ENCODE measurements around the gene MAP3K2.

Gene MAP3K2

DNA sequence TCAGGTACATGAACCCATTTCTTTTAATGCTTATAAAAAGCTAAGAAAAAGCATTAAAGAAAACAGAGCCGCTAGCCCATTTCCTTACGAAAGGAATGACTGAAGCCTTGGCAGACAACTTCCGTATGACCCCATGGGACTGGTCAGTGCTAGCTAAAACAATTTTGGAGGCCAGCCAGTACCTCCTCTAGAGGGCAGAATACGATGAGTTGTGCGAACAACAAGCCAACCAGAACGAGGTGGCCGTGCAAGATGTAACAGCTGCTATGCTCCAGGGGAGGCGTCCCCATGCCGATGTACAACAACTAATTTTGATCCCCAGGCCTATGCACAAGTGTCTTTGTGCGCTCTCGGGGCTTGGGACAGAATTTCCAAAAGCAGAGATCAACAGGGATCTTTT, 16.7 kb downstream of the MAP3K2 start:
- Histone ChIP-seq H3K4me1 (ENCODE audit: insufficient read depth, low read length) (peaks cover under 1% of the 10 kb centered on the region), H3K9ac (ENCODE audit: low read length) (no peak overlapping the region), H3K27ac (ENCODE audit: low read depth, low read length) (no peak overlapping the region), H3K4me3 (ENCODE audit: low read depth in 1 of 2, low read length in 2 of 2) (no peak overlapping the region), H3K36me3 (ENCODE audit: insufficient read depth, low read length) (no peaks in the 10 kb centered on the region), H3K27me3 (ENCODE audit: control insufficient read depth in 1 of 2, insufficient read depth in 2 of 2, low read length in 2 of 2) (no peaks in the 10 kb centered on the region), H3K9me3 (ENCODE audit: low read length) (no peaks in the 10 kb centered on the region)

- no peaks in the 10 kb centered on the region for H3K9me3 ChIP-seq (ENCODE audit: low read length)
- no peak overlapping the region for H3K27ac ChIP-seq (ENCODE audit: low read depth, low read length)
- no peaks in the 10 kb centered on the region for H3K27me3 ChIP-seq (ENCODE audit: control insufficient read depth in 1 of 2, insufficient read depth in 2 of 2, low read length in 2 of 2)
- H3K36me3 ChIP-seq (ENCODE audit: insufficient read depth, low read length) = no peaks in the 10 kb centered on the region
- no peak overlapping the region for H3K4me3 ChIP-seq (ENCODE audit: low read depth in 1 of 2, low read length in 2 of 2)
- no peak overlapping the region for H3K9ac ChIP-seq (ENCODE audit: low read length)
- peaks cover 10% of the 10 kb centered on the region for H3K4me1 ChIP-seq (ENCODE audit: insufficient read depth, low read length)
These were observed 17.8 kb downstream of the MAP3K2 start for GRCh38 chr2:127370010-127370409.

- Histone ChIP-seq H3K4me1 (ENCODE audit: insufficient read depth, low read length) (peaks cover 10% of the 10 kb centered on the region), H3K27ac (ENCODE audit: low read depth, low read length) (no peak overlapping the region), H3K27me3 (ENCODE audit: control insufficient read depth in 1 of 2, insufficient read depth in 2 of 2, low read length in 2 of 2) (no peaks in the 10 kb centered on the region), H3K9me3 (ENCODE audit: low read length) (no peaks in the 10 kb centered on the region), H3K4me3 (ENCODE audit: low read depth in 1 of 2, low read length in 2 of 2) (no peak overlapping the region), H3K9ac (ENCODE audit: low read length) (no peak overlapping the region), H3K36me3 (ENCODE audit: insufficient read depth, low read length) (no peaks in the 10 kb centered on the region)
These were observed 22.5 kb downstream of the MAP3K2 start for GRCh38 chr2:127365211-127365643.

DNA sequence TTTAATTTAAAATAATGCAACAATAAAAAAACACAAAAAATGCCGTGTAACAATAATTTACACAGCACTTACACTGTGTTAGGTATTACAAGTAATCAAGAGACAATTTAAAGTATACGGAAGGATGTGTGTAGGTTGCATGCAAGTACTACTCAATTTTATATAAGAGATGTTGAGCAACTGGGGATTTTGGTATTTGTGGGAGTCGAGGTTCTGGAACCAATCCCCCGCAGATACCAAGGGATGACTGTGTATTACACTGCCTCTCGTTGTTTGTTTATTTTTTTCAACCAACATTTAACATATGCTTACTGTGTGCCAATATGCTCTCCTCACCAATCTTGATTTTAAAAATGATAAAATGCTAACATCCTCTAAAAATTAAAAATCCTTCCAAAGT, 24.8 kb downstream of the MAP3K2 start:
- H3K27ac ChIP-seq (ENCODE audit: low read depth, low read length) = no peak overlapping the region
- no peaks in the 10 kb centered on the region for H3K9me3 ChIP-seq (ENCODE audit: low read length)
- H3K9ac ChIP-seq (ENCODE audit: low read length) = no peak overlapping the region
- peaks cover 10% of the 10 kb centered on the region for H3K4me1 ChIP-seq (ENCODE audit: insufficient read depth, low read length)
- H3K4me3 ChIP-seq (ENCODE audit: low read depth in 1 of 2, low read length in 2 of 2) = no peak overlapping the region
- no peaks in the 10 kb centered on the region for H3K27me3 ChIP-seq (ENCODE audit: control insufficient read depth in 1 of 2, insufficient read depth in 2 of 2, low read length in 2 of 2)
- no peaks in the 10 kb centered on the region for H3K36me3 ChIP-seq (ENCODE audit: insufficient read depth, low read length)

- Histone ChIP-seq H3K4me3 (ENCODE audit: low read depth in 1 of 2, low read length in 2 of 2) (no peak overlapping the region), H3K36me3 (ENCODE audit: insufficient read depth, low read length) (no peaks in the 10 kb centered on the region), H3K9me3 (ENCODE audit: low read length) (no peaks in the 10 kb centered on the region), H3K27ac (ENCODE audit: low read depth, low read length) (no peak overlapping the region), H3K27me3 (ENCODE audit: control insufficient read depth in 1 of 2, insufficient read depth in 2 of 2, low read length in 2 of 2) (no peaks in the 10 kb centered on the region), H3K9ac (ENCODE audit: low read length) (no peak overlapping the region), H3K4me1 (ENCODE audit: insufficient read depth, low read length) (peaks cover 10% of the 10 kb centered on the region)
These were observed 25.6 kb downstream of the MAP3K2 start for GRCh38 chr2:127361929-127362885.

- H3K27ac ChIP-seq (ENCODE audit: low read depth, low read length) = no peak overlapping the region
- no peaks in the 10 kb centered on the region for H3K9me3 ChIP-seq (ENCODE audit: low read length)
- no peaks in the 10 kb centered on the region for H3K36me3 ChIP-seq (ENCODE audit: insufficient read depth, low read length)
- peaks cover 2% of the 10 kb centered on the region for H3K4me1 ChIP-seq (ENCODE audit: insufficient read depth, low read length)
- H3K9ac ChIP-seq (ENCODE audit: low read length) = no peak overlapping the region
- no peaks in the 10 kb centered on the region for H3K27me3 ChIP-seq (ENCODE audit: control insufficient read depth in 1 of 2, insufficient read depth in 2 of 2, low read length in 2 of 2)
- H3K4me3 ChIP-seq (ENCODE audit: low read depth in 1 of 2, low read length in 2 of 2) = no peak overlapping the region
These were observed 27.5 kb downstream of the MAP3K2 start for GRCh38 chr2:127360242-127360641.

GRCh38 chr2:127359520-127359919, 28.3 kb downstream of the MAP3K2 start:
- H3K9ac ChIP-seq (ENCODE audit: low read length) = no peak overlapping the region
- H3K4me3 ChIP-seq (ENCODE audit: low read depth in 1 of 2, low read length in 2 of 2) = no peak overlapping the region
- H3K27ac ChIP-seq (ENCODE audit: low read depth, low read length) = no peak overlapping the region
- no peaks in the 10 kb centered on the region for H3K4me1 ChIP-seq (ENCODE audit: insufficient read depth, low read length)
- no peaks in the 10 kb centered on the region for H3K36me3 ChIP-seq (ENCODE audit: insufficient read depth, low read length)
- H3K9me3 ChIP-seq (ENCODE audit: low read length) = no peaks in the 10 kb centered on the region
- H3K27me3 ChIP-seq (ENCODE audit: control insufficient read depth in 1 of 2, insufficient read depth in 2 of 2, low read length in 2 of 2) = no peaks in the 10 kb centered on the region

DNA sequence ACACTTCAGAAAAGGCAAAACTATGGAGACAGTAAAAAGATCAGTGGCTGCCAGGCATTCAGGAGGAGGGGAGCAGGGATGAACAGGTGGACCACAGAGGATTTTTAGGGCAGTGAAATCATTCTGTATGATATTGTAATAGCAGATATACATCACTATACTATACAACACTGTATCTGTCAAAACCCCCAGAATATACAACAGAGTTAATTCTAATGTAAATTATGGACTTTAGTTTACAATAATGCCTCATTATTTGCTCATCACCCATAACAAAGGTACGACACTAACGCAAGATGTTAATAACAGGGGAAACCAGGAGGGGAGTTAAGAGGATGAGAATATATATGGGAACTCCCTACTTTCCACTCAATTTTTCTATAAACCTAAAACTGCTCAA, 28.8 kb downstream of the MAP3K2 start:
- Histone ChIP-seq H3K36me3 (ENCODE audit: insufficient read depth, low read length) (no peaks in the 10 kb centered on the region), H3K4me1 (ENCODE audit: insufficient read depth, low read length) (no peaks in the 10 kb centered on the region), H3K27me3 (ENCODE audit: control insufficient read depth in 1 of 2, insufficient read depth in 2 of 2, low read length in 2 of 2) (no peaks in the 10 kb centered on the region), H3K27ac (ENCODE audit: low read depth, low read length) (no peak overlapping the region), H3K9ac (ENCODE audit: low read length) (no peak overlapping the region), H3K9me3 (ENCODE audit: low read length) (no peaks in the 10 kb centered on the region), H3K4me3 (ENCODE audit: low read depth in 1 of 2, low read length in 2 of 2) (no peak overlapping the region)

- Histone ChIP-seq H3K36me3 (ENCODE audit: insufficient read depth, low read length) (no peaks in the 10 kb centered on the region), H3K4me3 (ENCODE audit: low read depth in 1 of 2, low read length in 2 of 2) (no peak overlapping the region), H3K27me3 (ENCODE audit: control insufficient read depth in 1 of 2, insufficient read depth in 2 of 2, low read length in 2 of 2) (no peaks in the 10 kb centered on the region), H3K4me1 (ENCODE audit: insufficient read depth, low read length) (no peaks in the 10 kb centered on the region), H3K9me3 (ENCODE audit: low read length) (no peaks in the 10 kb centered on the region), H3K9ac (ENCODE audit: low read length) (no peak overlapping the region), H3K27ac (ENCODE audit: low read depth, low read length) (no peak overlapping the region)
These were observed 29.7 kb downstream of the MAP3K2 start for GRCh38 chr2:127358044-127358443.

DNA sequence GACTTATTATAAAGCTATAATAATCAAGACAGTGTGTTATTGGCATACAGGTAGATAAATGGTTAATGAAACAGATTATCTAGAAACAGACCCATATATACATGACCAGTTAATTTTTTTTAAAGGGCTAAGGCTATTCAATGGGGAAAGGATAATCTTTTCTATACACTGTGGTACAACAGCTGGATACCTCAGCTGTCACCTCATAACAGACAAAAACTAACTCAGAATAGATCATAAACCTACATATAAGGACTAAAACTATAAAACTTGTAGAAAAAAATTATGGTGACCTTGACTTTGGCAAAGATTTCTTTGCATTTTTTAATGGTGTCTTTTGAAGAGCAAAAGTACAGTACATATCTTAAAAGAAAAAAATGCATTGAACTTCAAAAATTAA, 30.2 kb downstream of the MAP3K2 start:
- Histone ChIP-seq H3K9me3 (ENCODE audit: low read length) (no peaks in the 10 kb centered on the region), H3K9ac (ENCODE audit: low read length) (no peak overlapping the region), H3K36me3 (ENCODE audit: insufficient read depth, low read length) (no peaks in the 10 kb centered on the region), H3K27ac (ENCODE audit: low read depth, low read length) (no peak overlapping the region), H3K27me3 (ENCODE audit: control insufficient read depth in 1 of 2, insufficient read depth in 2 of 2, low read length in 2 of 2) (no peaks in the 10 kb centered on the region), H3K4me1 (ENCODE audit: insufficient read depth, low read length) (no peaks in the 10 kb centered on the region), H3K4me3 (ENCODE audit: low read depth in 1 of 2, low read length in 2 of 2) (no peak overlapping the region)

- Histone ChIP-seq H3K4me3 (ENCODE audit: low read depth in 1 of 2, low read length in 2 of 2) (no peak overlapping the region), H3K36me3 (ENCODE audit: insufficient read depth, low read length) (no peaks in the 10 kb centered on the region), H3K27me3 (ENCODE audit: control insufficient read depth in 1 of 2, insufficient read depth in 2 of 2, low read length in 2 of 2) (no peaks in the 10 kb centered on the region), H3K9me3 (ENCODE audit: low read length) (no peaks in the 10 kb centered on the region), H3K9ac (ENCODE audit: low read length) (no peak overlapping the region), H3K4me1 (ENCODE audit: insufficient read depth, low read length) (no peaks in the 10 kb centered on the region), H3K27ac (ENCODE audit: low read depth, low read length) (no peak overlapping the region)
These were observed 31.2 kb downstream of the MAP3K2 start for GRCh38 chr2:127356531-127356930.
